Natural killer cell (primary cell): ENCODE measurements around the gene PIK3C2G. TPM values are rescaled to one million over a fixed set of nuclear protein-coding genes. Genes with fewer than 3 reads are reported as not detected.

Source experiments
- ATAC-seq, 3 donors: fragments of 150-1000 bp in 2 of 3; fragments of 200-7000 bp in 1 of 3; cut with Tn5 transposase; 1 replicate in 1 of 3; 2 replicates in 2 of 3; pipeline ENCODE4 v1.10.0; 2021; ENCODE audit warnings: mild to moderate bottlenecking in 2 of 3, moderate library complexity in 2 of 3
- DNase-seq, 2 donors: peaks; one replicate each; pipeline versions ENCODE4 v3.0.0 to v3.0.0-alpha.2; 2013 to 2021; ENCODE audit warnings: mixed read lengths in 1 of 2
- H3K27ac ChIP-seq: one replicate; pipeline ENCODE4 v1.5.1; 2013; ENCODE audit warnings: mild to moderate bottlenecking, low read length
- H3K27me3 ChIP-seq: one replicate; pipeline ENCODE4 v1.6.1; 2013; ENCODE audit warnings: low read length; ENCODE audit not compliant: control insufficient read depth, insufficient read depth
- H3K36me3 ChIP-seq: one replicate; pipeline ENCODE4 v1.6.1; 2013; ENCODE audit warnings: low read length; ENCODE audit not compliant: control insufficient read depth, insufficient read depth
- H3K4me1 ChIP-seq: one replicate; pipeline ENCODE4 v1.6.1; 2013; ENCODE audit warnings: low read length; ENCODE audit not compliant: control insufficient read depth, insufficient read depth
- H3K4me3 ChIP-seq: one replicate; pipeline ENCODE4 v1.5.1; 2013; ENCODE audit warnings: low read length
- H3K9me3 ChIP-seq: one replicate; pipeline ENCODE4 v1.6.1; 2013; ENCODE audit warnings: low read length; ENCODE audit not compliant: control insufficient read depth, insufficient read depth
- H3K27ac Mint-ChIP-seq, 2 donors: one replicate each; pipeline ENCODE4 v1.8.0; 2022; ENCODE audit warnings: mild to moderate bottlenecking in 2 of 2, mixed read lengths in 2 of 2, moderate library complexity in 1 of 2
- H3K27me3 Mint-ChIP-seq, 2 donors: one replicate each; pipeline ENCODE4 v1.8.0; 2022; ENCODE audit warnings: low read depth in 2 of 2, mixed read lengths in 2 of 2
- H3K36me3 Mint-ChIP-seq: one replicate; pipeline ENCODE4 v1.8.0; 2022; ENCODE audit warnings: mixed read lengths
- H3K4me1 Mint-ChIP-seq, 2 donors: one replicate each; pipeline ENCODE4 v1.8.0; 2022; ENCODE audit warnings: mixed read lengths in 2 of 2
- H3K4me3 Mint-ChIP-seq: one replicate; pipeline ENCODE4 v1.8.0; 2022; ENCODE audit warnings: mild to moderate bottlenecking, moderate library complexity, mixed read lengths
- H3K9me3 Mint-ChIP-seq, 2 donors: one replicate each; pipeline ENCODE4 v1.8.0; 2022; ENCODE audit warnings: mixed read lengths in 2 of 2
- WGBS: methylation state at CpG from one replicate; pipeline ENCODE4 v1.1.7; 2013; ENCODE audit warnings: missing lambda C conversion rate; ENCODE audit not compliant: insufficient coverage; 5-methylcytosine and 5-hydroxymethylcytosine counted together
- intact Hi-C: fragments of 100-400 bp; cut with micrococcal nuclease; formaldehyde crosslinking; loops from one replicate; pipeline ENCODE4 v1.14.2; 2022
- total RNA-seq, 4 donors: library from RNA; stranded (reverse); fragments of 120-200 nt in 1 of 4; gene quantifications; one replicate each; pipeline versions ENCODE4 v1.2.3 to v1.2.4, GENCODE V29; 2013 to 2022
- TF ChIP-seq, protein P1 (sequence below): fragments of 200-600 bp; IDR thresholded peaks from one replicate; pipeline ENCODE4 v1.8.0; 2022; ENCODE audit warnings: antibody characterized with exemption

The PIK3C2G gene
- total RNA-seq, 3 donors from 2014 or later (not counting 1 experiment from before 2014, with no cell fraction given) = not detected

DNA sequence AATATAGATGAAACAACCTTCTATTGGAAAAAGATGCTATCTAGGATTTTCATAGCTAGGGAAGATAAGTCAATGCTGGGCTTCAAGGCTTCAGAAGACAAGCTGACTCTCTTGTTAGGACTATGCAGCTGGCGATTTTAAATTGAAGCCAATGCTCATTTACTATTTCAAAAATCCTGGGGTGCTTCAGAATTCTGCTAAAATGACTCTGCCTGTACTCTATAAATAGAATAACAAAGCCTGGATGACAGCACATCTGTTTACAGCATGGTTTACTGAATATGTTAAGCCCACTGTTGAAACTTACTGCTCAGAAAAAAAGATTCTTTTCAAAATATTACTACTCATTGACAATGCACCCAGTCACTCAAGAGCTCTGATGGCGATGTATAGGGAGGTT lies 155.1 kb downstream of the PIK3C2G start:
- peaks cover 4% of the 10 kb centered on the region in 2 donors for H3K9me3 Mint-ChIP-seq
- no peaks in the 10 kb centered on the region for H3K27me3 Mint-ChIP-seq
- Histone ChIP-seq H3K27me3 (no peaks in the 10 kb centered on the region), H3K36me3 (no peaks in the 10 kb centered on the region), H3K9me3 (no peaks in the 10 kb centered on the region), H3K4me1 (no peaks in the 10 kb centered on the region), H3K27ac (no peak overlapping the region), H3K4me3 (no peak overlapping the region)
- H3K27ac Mint-ChIP-seq = no peak overlapping the region
- DNase-seq = no peak
- TF ChIP-seq, protein P1, sequence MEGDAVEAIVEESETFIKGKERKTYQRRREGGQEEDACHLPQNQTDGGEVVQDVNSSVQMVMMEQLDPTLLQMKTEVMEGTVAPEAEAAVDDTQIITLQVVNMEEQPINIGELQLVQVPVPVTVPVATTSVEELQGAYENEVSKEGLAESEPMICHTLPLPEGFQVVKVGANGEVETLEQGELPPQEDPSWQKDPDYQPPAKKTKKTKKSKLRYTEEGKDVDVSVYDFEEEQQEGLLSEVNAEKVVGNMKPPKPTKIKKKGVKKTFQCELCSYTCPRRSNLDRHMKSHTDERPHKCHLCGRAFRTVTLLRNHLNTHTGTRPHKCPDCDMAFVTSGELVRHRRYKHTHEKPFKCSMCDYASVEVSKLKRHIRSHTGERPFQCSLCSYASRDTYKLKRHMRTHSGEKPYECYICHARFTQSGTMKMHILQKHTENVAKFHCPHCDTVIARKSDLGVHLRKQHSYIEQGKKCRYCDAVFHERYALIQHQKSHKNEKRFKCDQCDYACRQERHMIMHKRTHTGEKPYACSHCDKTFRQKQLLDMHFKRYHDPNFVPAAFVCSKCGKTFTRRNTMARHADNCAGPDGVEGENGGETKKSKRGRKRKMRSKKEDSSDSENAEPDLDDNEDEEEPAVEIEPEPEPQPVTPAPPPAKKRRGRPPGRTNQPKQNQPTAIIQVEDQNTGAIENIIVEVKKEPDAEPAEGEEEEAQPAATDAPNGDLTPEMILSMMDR = no peak
- H3K36me3 Mint-ChIP-seq = no peaks in the 10 kb centered on the region
- no peak for ATAC-seq
- 77% methylated on average over 2 of the region's 2 CpGs for WGBS
- intact Hi-C loops = no loop called here
- no peak overlapping the region for H3K4me3 Mint-ChIP-seq
- no peaks in the 10 kb centered on the region for H3K4me1 Mint-ChIP-seq

GRCh38 chr12:18419311-18419710 lies 158.0 kb downstream of the PIK3C2G start:
- Mint-ChIP-seq H3K36me3 (no peaks in the 10 kb centered on the region), H3K27me3 (no peaks in the 10 kb centered on the region), H3K9me3 (peaks cover 6 to 7% of the 10 kb centered on the region in 2 donors), H3K4me1 (no peaks in the 10 kb centered on the region), H3K27ac (no peak overlapping the region), H3K4me3 (no peak overlapping the region)
- Histone ChIP-seq H3K27ac (no peak overlapping the region), H3K9me3 (no peaks in the 10 kb centered on the region), H3K4me1 (no peaks in the 10 kb centered on the region), H3K4me3 (no peak overlapping the region), H3K36me3 (no peaks in the 10 kb centered on the region), H3K27me3 (no peaks in the 10 kb centered on the region)
- no peak for ATAC-seq
- 86% methylated on average over 4 of the region's 4 CpGs for WGBS
- intact Hi-C loops = no loop called here
- TF ChIP-seq, protein P1 = no peak
- DNase-seq = no peak

DNA sequence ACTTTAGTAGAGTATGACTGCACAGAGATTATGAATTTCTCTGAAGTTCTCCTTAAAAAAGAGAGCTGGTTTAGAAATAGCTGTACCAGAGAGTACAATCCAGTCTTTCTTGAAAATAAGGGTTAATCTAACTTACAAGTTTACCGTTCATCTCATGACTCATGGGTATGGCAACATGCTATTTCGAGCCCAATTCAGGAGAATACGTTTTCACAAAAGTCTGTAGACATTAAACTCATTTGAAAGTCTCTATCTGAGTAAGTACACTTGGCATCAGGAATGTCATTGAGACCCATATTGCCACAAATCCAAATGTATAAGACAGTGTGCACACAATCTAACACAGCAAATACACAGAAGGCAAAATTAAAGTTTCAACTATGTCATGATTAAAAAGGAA lies 160.5 kb downstream of the PIK3C2G start:
- ATAC-seq = no peak
- TF ChIP-seq, protein P1 = no peak
- no peaks in the 10 kb centered on the region for H3K36me3 Mint-ChIP-seq
- H3K4me3 ChIP-seq = no peak overlapping the region
- intact Hi-C loops = no loop called here
- H3K27ac ChIP-seq = no peak overlapping the region
- no peaks in the 10 kb centered on the region for H3K27me3 Mint-ChIP-seq
- no peaks in the 10 kb centered on the region for H3K4me1 Mint-ChIP-seq
- H3K27me3 ChIP-seq = no peaks in the 10 kb centered on the region
- WGBS = 80% methylated on average over 3 of the region's 3 CpGs
- no peak overlapping the region for H3K4me3 Mint-ChIP-seq
- no peak for DNase-seq
- no peak overlapping the region for H3K27ac Mint-ChIP-seq
- H3K9me3 ChIP-seq = no peaks in the 10 kb centered on the region
- peaks cover 7 to 10% of the 10 kb centered on the region in 2 donors for H3K9me3 Mint-ChIP-seq
- H3K36me3 ChIP-seq = no peaks in the 10 kb centered on the region
- no peaks in the 10 kb centered on the region for H3K4me1 ChIP-seq

DNA sequence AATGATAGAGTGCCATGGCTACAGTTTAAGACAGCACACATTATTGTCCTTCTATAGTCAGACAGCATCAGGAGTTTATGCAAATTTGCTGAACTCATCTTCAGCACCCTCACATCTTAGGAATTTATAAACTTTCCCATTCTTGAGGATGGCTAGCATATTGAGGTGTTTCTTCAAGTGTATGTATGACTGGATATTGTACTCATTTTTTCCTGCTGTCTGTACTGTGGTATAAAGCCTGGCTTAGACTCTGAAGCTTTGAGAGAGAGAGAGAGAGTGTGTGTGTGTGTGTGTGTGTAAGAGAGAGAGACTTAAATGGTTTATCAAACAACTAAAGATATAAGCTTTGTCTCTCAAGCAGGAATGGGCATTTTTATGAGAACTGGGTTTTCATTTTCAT lies 161.6 kb downstream of the PIK3C2G start:
- Histone ChIP-seq H3K4me3 (no peak overlapping the region), H3K4me1 (no peaks in the 10 kb centered on the region), H3K9me3 (no peaks in the 10 kb centered on the region), H3K36me3 (no peaks in the 10 kb centered on the region), H3K27me3 (no peaks in the 10 kb centered on the region), H3K27ac (no peak overlapping the region)
- H3K27ac Mint-ChIP-seq = no peak overlapping the region
- TF ChIP-seq, protein P1 = no peak
- H3K27me3 Mint-ChIP-seq = no peaks in the 10 kb centered on the region
- peaks cover 4 to 7% of the 10 kb centered on the region in 2 donors for H3K9me3 Mint-ChIP-seq
- intact Hi-C loops = no loop called here
- no peak for ATAC-seq
- H3K4me3 Mint-ChIP-seq = no peak overlapping the region
- no peaks in the 10 kb centered on the region for H3K4me1 Mint-ChIP-seq
- no peak for DNase-seq
- H3K36me3 Mint-ChIP-seq = no peaks in the 10 kb centered on the region
